Natural killer cell (primary cell): ENCODE data around the gene DDX11. TPM values are rescaled to one million over a fixed set of nuclear protein-coding genes. Genes with fewer than 3 reads are reported as not detected.

Source experiments
- ATAC-seq, 3 donors: fragments of 150-1000 bp in 2 of 3; fragments of 200-7000 bp in 1 of 3; cut with Tn5 transposase; 1 replicate in 1 of 3; 2 replicates in 2 of 3; pipeline ENCODE4 v1.10.0; 2021; ENCODE audit warnings: mild to moderate bottlenecking in 2 of 3, moderate library complexity in 2 of 3
- DNase-seq, 2 donors: peaks; one replicate each; pipeline versions ENCODE4 v3.0.0 to v3.0.0-alpha.2; 2013 to 2021; ENCODE audit warnings: mixed read lengths in 1 of 2
- H3K27ac ChIP-seq: one replicate; pipeline ENCODE4 v1.5.1; 2013; ENCODE audit warnings: mild to moderate bottlenecking, low read length
- H3K27me3 ChIP-seq: one replicate; pipeline ENCODE4 v1.6.1; 2013; ENCODE audit warnings: low read length; ENCODE audit not compliant: control insufficient read depth, insufficient read depth
- H3K36me3 ChIP-seq: one replicate; pipeline ENCODE4 v1.6.1; 2013; ENCODE audit warnings: low read length; ENCODE audit not compliant: control insufficient read depth, insufficient read depth
- H3K4me1 ChIP-seq: one replicate; pipeline ENCODE4 v1.6.1; 2013; ENCODE audit warnings: low read length; ENCODE audit not compliant: control insufficient read depth, insufficient read depth
- H3K4me3 ChIP-seq: one replicate; pipeline ENCODE4 v1.5.1; 2013; ENCODE audit warnings: low read length
- H3K9me3 ChIP-seq: one replicate; pipeline ENCODE4 v1.6.1; 2013; ENCODE audit warnings: low read length; ENCODE audit not compliant: control insufficient read depth, insufficient read depth
- H3K27ac Mint-ChIP-seq, 2 donors: one replicate each; pipeline ENCODE4 v1.8.0; 2022; ENCODE audit warnings: mild to moderate bottlenecking in 2 of 2, mixed read lengths in 2 of 2, moderate library complexity in 1 of 2
- H3K27me3 Mint-ChIP-seq, 2 donors: one replicate each; pipeline ENCODE4 v1.8.0; 2022; ENCODE audit warnings: low read depth in 2 of 2, mixed read lengths in 2 of 2
- H3K36me3 Mint-ChIP-seq: one replicate; pipeline ENCODE4 v1.8.0; 2022; ENCODE audit warnings: mixed read lengths
- H3K4me1 Mint-ChIP-seq, 2 donors: one replicate each; pipeline ENCODE4 v1.8.0; 2022; ENCODE audit warnings: mixed read lengths in 2 of 2
- H3K4me3 Mint-ChIP-seq: one replicate; pipeline ENCODE4 v1.8.0; 2022; ENCODE audit warnings: mild to moderate bottlenecking, moderate library complexity, mixed read lengths
- H3K9me3 Mint-ChIP-seq, 2 donors: one replicate each; pipeline ENCODE4 v1.8.0; 2022; ENCODE audit warnings: mixed read lengths in 2 of 2
- WGBS: methylation state at CpG from one replicate; pipeline ENCODE4 v1.1.7; 2013; ENCODE audit warnings: missing lambda C conversion rate; ENCODE audit not compliant: insufficient coverage; 5-methylcytosine and 5-hydroxymethylcytosine counted together
- intact Hi-C: fragments of 100-400 bp; cut with micrococcal nuclease; formaldehyde crosslinking; loops from one replicate; pipeline ENCODE4 v1.14.2; 2022
- total RNA-seq, 4 donors: library from RNA; stranded (reverse); fragments of 120-200 nt in 1 of 4; gene quantifications; one replicate each; pipeline versions ENCODE4 v1.2.3 to v1.2.4, GENCODE V29; 2013 to 2022
- TF ChIP-seq, protein P1 (sequence below): fragments of 200-600 bp; IDR thresholded peaks from one replicate; pipeline ENCODE4 v1.8.0; 2022; ENCODE audit warnings: antibody characterized with exemption

DDX11 gene
- total RNA-seq, 3 donors from 2014 or later (not counting 1 experiment from before 2014, with no cell fraction given) = 25.6 to 78.5 (median 59.3) TPM

DNA sequence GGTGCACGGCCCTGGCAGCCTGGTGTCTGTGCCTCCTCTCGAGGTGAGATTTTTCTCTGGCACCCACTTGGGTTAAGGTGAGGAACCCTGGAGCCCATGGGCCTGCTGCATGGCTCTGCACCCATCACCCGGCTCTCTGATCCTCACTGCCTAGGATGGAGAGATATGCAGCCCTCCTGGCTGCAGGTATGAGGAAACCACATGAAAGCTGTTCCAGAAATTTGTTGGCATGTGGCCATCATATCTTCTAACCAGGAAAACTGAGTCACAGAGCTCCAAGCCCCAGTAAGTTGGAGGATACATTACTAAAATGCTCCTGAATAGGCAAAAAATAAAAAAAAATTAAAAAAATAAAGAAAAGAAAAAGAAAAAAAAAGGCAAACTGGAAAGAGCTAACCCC lies 39.3 kb upstream of the DDX11 start:
- H3K4me1 Mint-ChIP-seq = no peaks in the 10 kb centered on the region
- H3K9me3 Mint-ChIP-seq = no peaks in the 10 kb centered on the region
- no peak overlapping the region for H3K27ac Mint-ChIP-seq
- Histone ChIP-seq H3K27me3 (no peaks in the 10 kb centered on the region), H3K27ac (no peak overlapping the region), H3K9me3 (no peaks in the 10 kb centered on the region), H3K36me3 (no peaks in the 10 kb centered on the region), H3K4me1 (no peaks in the 10 kb centered on the region), H3K4me3 (no peak overlapping the region)
- 85% methylated on average over 3 of the region's 3 CpGs for WGBS
- H3K36me3 Mint-ChIP-seq = no peaks in the 10 kb centered on the region
- ATAC-seq (no peak), DNase-seq (no peak)
- TF ChIP-seq, protein P1, sequence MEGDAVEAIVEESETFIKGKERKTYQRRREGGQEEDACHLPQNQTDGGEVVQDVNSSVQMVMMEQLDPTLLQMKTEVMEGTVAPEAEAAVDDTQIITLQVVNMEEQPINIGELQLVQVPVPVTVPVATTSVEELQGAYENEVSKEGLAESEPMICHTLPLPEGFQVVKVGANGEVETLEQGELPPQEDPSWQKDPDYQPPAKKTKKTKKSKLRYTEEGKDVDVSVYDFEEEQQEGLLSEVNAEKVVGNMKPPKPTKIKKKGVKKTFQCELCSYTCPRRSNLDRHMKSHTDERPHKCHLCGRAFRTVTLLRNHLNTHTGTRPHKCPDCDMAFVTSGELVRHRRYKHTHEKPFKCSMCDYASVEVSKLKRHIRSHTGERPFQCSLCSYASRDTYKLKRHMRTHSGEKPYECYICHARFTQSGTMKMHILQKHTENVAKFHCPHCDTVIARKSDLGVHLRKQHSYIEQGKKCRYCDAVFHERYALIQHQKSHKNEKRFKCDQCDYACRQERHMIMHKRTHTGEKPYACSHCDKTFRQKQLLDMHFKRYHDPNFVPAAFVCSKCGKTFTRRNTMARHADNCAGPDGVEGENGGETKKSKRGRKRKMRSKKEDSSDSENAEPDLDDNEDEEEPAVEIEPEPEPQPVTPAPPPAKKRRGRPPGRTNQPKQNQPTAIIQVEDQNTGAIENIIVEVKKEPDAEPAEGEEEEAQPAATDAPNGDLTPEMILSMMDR = no peak
- no peaks in the 10 kb centered on the region for H3K27me3 Mint-ChIP-seq
- intact Hi-C loops = no loop called here
- no peak overlapping the region for H3K4me3 Mint-ChIP-seq

DNA sequence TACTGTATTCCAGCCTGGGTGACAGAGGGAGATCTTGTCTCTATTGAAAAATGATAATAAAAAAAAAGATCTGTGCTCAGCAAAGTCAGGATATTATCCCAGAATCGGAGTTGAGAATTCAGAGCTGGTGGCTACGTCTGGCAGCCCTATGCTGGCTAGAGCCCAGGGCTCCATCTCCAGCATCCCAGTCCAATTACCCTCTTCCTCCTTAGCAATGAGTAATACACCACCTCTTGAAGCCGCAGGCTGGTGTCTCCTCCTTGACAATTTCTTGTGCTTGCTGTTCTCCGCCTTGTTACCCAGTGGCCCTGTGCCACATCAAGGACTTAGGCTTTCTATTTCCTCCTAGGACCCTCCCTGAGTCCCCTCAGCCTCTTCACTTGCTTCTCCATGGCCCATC lies 38.4 kb upstream of the DDX11 start:
- ATAC-seq (no peak), DNase-seq (no peak)
- Histone ChIP-seq H3K9me3 (no peaks in the 10 kb centered on the region), H3K27ac (no peak overlapping the region), H3K36me3 (no peaks in the 10 kb centered on the region), H3K4me3 (no peak overlapping the region), H3K27me3 (no peaks in the 10 kb centered on the region), H3K4me1 (no peaks in the 10 kb centered on the region)
- Mint-ChIP-seq H3K27ac (no peak overlapping the region), H3K4me3 (no peak overlapping the region), H3K4me1 (no peaks in the 10 kb centered on the region), H3K27me3 (no peaks in the 10 kb centered on the region), H3K9me3 (no peaks in the 10 kb centered on the region), H3K36me3 (no peaks in the 10 kb centered on the region)
- TF ChIP-seq, protein P1 = no peak
- intact Hi-C loops = no loop called here
- WGBS = 87% methylated on average over 4 of the region's 4 CpGs

DNA sequence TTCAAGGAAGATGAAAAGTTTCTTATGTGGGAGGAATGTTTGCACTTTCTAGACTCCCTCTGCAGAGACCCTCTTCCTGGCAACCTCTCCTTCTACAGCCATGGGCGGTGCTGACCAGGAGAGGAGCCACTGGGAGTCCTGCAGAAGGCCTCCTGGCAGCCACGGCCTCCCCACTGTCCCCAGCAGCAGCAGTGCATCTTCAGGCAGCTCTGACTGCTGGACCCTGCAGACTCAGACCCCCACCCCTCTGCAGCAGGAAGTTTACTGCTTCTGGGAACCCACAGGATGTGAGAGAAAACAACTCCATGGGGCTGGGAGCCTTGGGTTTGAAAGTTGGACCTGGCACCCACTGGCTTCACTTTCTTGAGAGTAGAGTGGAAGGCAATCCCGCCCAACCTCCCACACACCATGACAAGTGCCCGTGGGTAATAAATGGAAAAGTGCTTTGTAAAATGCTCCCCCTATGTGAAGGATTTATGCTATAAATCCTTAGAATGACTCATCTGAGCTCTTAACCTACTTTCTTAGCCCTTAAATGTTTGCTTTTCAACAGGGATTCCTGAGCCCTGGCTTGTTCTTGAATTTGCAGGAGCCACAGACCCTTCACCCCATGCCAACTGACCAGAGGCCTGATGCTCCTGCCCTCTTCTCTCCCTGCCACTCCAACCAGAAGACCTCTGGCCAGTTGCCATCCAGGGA lies 37.5 kb upstream of the DDX11 start:
- no peak for DNase-seq
- Mint-ChIP-seq H3K27me3 (no peaks in the 10 kb centered on the region), H3K27ac (no peak overlapping the region), H3K9me3 (no peaks in the 10 kb centered on the region), H3K4me3 (no peak overlapping the region), H3K36me3 (no peaks in the 10 kb centered on the region), H3K4me1 (no peaks in the 10 kb centered on the region)
- H3K4me1 ChIP-seq = no peaks in the 10 kb centered on the region
- H3K4me3 ChIP-seq = no peak overlapping the region
- ATAC-seq = no peak
- H3K27ac ChIP-seq = no peak overlapping the region
- no peaks in the 10 kb centered on the region for H3K27me3 ChIP-seq
- no peaks in the 10 kb centered on the region for H3K36me3 ChIP-seq
- TF ChIP-seq, protein P1 = no peak
- intact Hi-C loops = no loop called here
- WGBS = 66% methylated on average over 2 of the region's 4 CpGs
- H3K9me3 ChIP-seq = no peaks in the 10 kb centered on the region

DNA sequence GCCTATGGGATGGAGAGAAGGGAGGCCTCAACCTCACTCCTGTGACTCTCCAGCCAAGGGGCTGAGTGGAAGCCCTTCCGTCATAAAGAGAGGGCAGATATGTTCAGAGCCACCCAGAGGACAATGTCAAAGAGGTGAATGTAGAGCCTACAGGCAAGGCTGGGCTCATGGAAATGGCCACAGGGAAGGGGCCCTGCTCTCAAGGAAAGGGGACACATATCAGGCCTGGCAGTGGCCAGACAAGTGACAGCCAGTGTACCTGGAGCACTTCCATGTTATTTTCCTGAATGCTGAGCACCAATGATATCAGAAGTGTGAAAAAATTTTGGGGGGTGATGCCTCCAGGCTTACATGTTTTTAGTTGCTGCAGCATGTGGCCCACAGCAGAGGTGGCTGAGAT lies 36.6 kb upstream of the DDX11 start:
- WGBS = 100% methylated on average over 1 of the region's 1 CpG
- no peak overlapping the region for H3K4me3 Mint-ChIP-seq
- H3K4me1 Mint-ChIP-seq = no peaks in the 10 kb centered on the region
- H3K36me3 Mint-ChIP-seq = no peaks in the 10 kb centered on the region
- intact Hi-C loops = no loop called here
- no peaks in the 10 kb centered on the region for H3K27me3 Mint-ChIP-seq
- no peaks in the 10 kb centered on the region for H3K36me3 ChIP-seq
- H3K9me3 ChIP-seq = no peaks in the 10 kb centered on the region
- no peak overlapping the region for H3K4me3 ChIP-seq
- no peaks in the 10 kb centered on the region for H3K4me1 ChIP-seq
- TF ChIP-seq, protein P1 = no peak
- H3K27ac ChIP-seq = no peak overlapping the region
- H3K27me3 ChIP-seq = no peaks in the 10 kb centered on the region
- ATAC-seq = no peak
- H3K27ac Mint-ChIP-seq = no peak overlapping the region
- no peaks in the 10 kb centered on the region for H3K9me3 Mint-ChIP-seq
- DNase-seq = no peak
